Stromal cell of bone marrow (primary cell): ENCODE data around the gene IRF2.

Source experiments
- DNase-seq: peaks from one replicate; pipeline ENCODE4 v3.0.0-alpha.2; 2012; ENCODE audit warnings: low read depth

IRF2 gene

GRCh38 chr4:184474263-184475095 is at the start of gene IRF2:
Gene IRF2 (minus strand): TSS chr4:184474550. CDS start chr4:184429064, 45,486 bp downstream.
- DNase-seq: peak; percentile 97

DNA sequence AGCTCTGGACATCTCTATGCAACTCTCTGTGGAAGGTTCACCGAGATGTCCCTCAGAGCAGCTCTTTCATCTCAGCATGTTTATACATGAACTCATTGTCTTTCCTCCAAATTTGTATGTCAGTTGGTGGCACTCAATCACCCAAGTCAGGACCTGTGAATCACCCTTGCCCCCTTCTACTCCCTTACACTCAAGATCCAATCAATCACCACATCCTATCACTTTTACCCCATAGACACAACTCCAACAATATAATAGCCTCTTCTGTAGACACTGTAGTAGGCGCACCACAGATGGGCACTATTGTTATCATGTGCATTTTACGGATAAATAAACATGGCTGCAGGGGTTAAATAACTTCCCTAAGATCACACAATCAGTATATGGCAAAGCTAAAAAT is 41.3 kb upstream of the IRF2 start:
- no peak for DNase-seq

DNA sequence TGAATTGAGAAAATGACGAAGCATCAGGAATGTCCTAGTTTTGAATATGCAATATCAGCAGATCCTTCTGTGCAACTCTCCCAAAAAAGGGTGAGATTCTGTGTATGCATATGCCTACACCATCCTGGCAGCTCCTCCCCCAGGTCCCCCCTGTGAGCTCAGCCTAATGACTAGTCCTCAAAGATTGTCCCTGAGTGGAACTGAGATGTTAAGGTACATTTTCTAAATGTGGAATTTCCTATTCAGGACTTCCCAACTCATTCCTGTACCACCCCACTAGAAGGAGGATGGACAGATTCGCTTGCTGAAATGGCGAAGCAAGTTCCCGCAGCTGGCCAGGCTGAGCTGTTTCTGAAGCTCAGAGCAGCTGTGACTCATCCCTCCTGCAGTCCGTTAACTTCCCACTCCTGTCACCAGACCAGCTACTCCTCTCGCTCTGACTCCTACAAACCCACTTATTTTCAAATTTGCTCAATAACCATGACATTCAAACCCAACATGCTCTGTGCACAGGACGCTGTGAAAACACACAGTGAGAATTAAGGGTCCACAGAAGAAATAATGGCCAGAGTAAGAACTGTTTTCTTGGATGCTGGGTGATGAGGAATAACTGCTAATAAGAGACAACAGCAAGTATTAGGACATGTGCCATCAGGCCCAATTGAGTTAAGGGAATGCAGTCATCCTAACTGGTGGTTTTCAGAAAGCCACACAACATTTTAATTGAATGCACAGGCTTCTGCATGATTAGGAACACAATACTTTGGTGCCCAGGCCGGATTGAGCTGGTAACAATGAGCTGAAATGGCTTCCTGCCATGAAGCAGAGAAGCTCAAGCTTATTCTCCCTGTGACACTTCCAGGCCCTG is 40.0 kb upstream of the IRF2 start:
- DNase-seq: peak; percentile 84

DNA sequence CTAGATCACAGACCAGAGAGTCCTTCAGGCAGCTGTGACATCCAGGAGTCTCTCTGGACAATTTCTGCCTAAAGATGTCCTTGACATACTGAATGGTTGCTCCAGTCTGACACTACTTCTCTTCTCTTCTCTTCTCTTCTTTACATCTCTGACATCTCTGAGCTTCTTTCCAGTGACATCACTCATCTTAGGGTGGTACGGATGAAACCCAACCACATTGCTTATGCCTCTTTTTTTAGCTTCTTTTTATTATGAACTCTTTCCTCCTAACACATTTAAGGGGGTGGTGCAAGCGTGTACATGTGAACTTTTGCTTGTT is 39.4 kb upstream of the IRF2 start:
- DNase-seq: no peak

DNA sequence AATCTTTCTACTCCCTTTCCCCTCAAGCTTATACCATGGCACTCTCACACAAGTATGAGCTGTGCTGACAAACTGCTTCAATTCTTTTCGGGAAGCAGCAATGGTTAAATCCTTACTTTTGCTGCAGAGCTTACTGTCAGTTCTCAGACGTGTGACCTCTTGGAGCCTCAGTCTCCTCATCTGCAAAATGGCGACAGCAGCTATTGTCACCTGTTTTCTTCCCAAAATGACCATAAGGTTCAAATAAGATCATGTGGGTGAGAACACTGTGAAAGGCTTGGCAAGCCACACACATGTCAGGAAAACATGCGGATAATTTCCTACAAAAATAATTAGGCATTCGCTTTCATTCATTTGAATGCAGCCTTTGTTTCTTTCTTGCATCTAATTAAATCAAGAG is 36.8 kb upstream of the IRF2 start:
- DNase-seq: no peak

- no peak for DNase-seq
These were observed 36.1 kb upstream of the IRF2 start for GRCh38 chr4:184510401-184510800.

- no peak for DNase-seq
These were observed 32.3 kb upstream of the IRF2 start for GRCh38 chr4:184506527-184507121.

DNA sequence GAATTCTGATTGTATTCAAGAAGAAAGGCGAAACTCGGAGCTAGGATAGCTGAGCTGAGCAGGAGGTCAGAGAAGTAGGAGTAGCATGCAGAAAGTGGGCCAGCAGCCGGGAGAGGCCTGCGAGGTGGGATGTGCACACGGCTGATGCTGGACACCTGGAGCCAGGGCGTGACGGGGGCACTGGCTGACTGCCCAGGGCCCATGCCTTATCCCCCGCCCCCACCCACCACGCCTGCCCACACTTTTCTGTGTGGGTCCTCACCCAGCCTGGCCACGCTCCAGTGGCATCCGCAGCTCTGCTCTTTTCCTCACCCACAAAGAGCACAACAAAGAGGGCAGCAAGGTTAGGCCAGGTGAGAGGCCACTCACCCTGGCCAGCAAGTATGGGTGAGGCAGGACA is 30.0 kb upstream of the IRF2 start:
- no peak for DNase-seq

DNA sequence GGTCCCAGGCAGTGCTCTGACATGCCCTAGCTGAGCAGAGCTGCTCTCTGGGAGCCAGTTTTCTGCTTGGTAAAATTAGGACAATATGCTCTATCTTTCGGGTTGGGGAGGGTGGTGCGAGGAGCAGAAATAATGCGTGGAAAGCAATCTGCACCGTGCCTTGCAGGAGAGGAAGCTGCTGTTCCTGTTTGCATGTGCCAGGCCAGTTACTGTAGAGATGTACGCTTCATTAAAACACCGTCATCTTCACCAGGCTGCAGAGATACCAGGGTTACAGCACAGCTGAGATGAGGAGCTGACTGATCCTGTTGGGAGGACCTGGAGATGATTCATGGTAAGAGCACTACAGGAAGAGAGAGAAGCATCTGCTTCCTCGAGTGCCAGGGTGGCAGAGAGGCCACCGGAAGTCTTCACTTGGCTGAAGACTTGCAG is 29.5 kb upstream of the IRF2 start:
- no peak for DNase-seq

DNA sequence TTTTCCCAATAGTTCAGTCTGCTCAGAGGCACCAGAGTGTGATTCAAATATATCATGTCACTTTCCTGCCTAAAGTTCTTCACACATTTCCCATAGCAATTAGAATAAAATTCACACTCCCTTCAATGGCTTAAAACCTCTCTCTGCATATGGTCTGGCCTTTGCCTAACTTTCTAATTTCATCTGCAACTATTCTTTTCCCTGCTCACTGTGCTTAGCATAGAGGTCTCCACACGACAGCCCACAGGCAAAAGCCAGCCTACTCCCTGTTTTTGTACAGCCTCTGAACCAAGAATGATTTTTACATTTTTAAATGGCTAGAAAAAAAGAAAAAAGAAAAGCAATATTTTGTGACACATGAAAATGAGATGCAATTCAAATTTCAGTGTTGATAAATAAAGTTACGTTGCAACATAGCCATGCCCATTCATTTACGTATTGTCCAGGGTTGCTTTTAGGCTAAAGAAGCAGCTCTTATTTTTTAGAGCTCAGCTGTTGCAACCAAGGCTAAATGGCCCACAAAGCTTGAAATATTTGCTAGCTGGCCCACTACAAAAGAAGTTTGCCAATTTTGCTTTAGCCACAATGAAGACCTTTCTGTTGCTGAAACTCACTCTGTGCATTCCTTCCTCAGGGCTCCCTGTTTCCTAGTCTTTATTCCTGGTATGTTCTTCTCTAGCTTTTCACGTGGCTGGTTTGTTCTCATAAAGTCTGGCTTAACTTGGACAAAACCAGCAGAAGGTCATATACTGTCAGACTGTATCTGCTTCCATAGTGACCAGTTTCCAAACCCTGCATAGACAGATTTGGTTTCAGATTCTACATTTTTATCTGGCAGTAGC is 26.6 kb upstream of the IRF2 start:
- DNase-seq: no peak

DNA sequence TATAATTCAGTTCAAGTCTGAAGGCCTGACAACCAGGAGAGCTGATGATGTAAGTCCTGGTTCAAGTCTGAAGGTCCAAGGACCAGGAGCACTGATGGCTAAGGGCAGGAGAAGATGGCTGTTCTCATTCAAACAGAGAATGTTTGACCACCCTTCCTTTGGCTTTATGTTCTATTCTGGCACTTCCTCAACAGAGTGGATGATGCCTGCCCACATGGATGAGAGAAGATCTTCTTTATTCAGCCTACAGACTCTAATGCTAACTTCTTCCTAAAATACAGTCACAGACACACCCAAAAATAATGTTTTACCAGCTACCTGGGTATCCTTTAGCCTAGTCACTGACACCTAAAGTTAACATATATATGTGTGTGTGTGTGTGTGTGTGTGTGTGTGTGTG is 25.6 kb upstream of the IRF2 start:
- no peak for DNase-seq

GRCh38 chr4:184498598-184498997 is 24.2 kb upstream of the IRF2 start:
- no peak for DNase-seq

DNA sequence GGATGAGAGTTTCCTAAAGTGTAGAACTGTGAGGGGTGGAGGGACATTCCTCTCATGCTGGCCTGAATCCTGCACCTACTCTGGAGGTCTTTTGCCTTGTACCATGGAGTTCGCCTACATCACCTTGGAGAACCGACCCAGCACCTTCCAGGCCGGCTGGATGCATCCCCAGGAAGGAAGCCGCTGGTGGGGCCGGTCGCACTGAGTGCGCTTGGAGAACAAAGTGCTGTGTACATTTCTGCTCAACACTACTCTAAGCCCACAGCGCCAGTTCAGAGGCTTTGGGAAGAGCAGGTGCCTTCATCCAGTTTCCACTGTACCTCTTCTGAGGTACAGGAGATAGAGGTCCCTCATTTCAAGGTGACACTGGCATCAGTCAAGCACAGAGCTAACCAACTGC is 15.4 kb upstream of the IRF2 start:
- no peak for DNase-seq

DNA sequence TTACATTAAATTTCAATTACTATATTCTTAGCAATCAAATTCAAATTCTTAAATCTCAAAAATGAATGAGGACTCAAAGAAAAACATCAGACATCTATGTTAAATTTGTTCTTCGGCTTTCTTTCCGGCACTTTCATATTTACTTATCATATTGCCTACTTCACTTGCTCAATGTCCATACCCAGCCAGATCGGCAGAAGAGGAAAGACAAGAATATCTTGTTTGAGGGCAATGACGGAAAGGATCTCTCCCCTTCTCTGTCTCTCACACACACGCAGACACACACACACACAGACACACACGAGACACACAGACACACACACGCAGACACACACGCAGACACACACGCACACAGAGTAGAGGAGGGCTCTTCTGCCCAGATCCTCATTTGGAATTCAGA is 13.2 kb upstream of the IRF2 start:
- DNase-seq: no peak

DNA sequence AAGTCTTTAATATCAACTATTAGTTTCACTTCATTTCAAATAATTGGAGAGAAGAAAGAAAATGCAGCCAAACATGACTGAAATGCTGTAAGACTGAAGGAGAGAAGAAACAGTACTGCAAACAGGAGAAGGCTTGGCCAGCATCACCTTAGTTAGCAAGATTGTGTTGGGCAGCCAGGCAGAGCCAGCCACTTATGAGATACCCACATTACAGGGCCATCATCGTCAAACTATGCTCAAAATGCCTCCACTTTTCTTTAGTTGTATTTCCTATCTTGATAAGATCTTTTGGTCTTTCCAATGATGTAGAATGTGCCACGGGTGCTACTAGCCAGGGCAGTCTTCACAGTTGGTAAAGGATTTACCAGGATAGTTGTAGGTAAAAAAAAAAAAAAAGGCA is 10.9 kb upstream of the IRF2 start:
- no peak for DNase-seq

- no peak for DNase-seq
These were observed 7.2 kb upstream of the IRF2 start for GRCh38 chr4:184481544-184481943.

DNA sequence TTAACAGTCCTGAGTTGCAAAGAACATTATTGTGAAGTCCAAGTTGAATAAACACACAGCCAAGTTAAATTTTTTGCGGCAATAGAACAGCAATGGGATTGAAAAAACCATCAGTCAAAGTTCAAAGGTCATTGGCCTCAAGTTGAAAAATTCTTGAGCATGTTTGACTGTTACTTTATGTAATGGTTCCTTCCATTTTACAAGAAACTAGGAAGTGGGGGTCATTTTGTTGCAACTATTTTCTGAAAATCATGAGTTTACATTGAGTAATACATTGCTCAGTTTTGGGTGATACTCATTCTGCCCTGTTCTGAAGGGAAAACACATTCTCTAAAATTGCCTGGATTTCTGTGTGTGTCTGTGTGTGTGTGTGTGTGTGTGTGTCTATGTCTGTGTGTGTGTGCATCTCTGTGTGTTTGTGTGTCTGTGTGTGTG is 5.2 kb upstream of the IRF2 start:
- DNase-seq: peak; percentile 38

DNA sequence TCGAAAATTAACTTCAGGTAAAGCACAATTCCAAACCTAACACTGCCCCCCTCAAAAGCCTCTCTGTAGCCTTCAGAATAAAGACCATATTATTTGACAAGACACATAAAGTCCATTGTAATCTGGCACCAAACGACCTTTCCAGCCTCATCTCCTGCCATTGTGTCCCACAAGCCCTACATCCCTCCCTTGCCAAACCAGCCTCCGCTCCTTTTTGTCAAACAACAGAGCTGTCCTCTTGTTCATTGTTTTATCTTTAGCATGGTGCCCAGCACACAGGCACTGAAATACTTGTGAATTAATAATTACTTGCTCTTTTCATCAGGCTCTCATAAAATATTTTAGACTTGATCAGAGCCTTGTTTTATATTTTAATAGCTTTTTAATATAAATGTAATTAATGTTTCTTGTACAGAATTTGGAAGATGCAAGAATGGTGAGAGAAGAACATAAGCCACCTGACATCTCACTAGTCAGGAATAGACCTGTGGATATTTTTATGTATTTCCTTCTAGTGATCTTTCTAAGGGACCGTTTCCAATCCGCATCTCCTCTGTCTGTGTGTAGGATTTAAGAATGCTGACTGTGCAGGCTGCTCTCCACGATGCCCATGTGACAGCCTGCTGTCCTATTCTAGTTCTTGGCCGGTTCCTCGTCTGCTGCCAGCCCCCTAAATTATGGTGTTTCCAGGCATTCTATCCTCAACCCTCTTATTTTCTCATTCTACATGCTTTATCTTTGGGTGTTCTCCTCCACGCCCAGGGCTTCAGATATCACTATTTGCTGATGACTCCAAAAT is 3.0 kb upstream of the IRF2 start:
- no peak for DNase-seq

GRCh38 chr4:184476695-184477094 is 2.3 kb upstream of the IRF2 start:
- no peak for DNase-seq

- no peak for DNase-seq
These were observed 1.1 kb upstream of the IRF2 start for GRCh38 chr4:184475498-184475897.

DNA sequence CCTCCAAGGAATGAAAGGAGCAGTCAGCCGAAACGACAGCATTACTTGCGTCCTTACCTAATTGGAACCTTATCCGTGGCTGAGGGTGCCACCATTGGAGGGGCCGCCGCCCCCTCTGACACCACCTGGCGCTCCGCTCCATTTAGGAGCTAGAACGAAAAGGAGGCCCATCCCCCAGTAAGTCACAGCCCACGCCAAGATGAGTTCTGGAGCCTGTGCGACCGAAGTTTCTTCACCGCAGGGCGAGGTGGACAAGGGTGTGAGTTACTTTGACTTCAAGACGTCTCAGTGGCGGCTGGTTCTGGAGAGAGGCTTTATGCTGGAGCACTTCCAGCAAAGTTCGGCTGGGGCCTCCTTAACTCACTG is 729 bp upstream of the IRF2 start:
- peak; percentile 42 for DNase-seq
